Endothelial cell (in vitro differentiated cells): ENCODE measurements around the gene POLDIP3. TPM values are rescaled to one million over a fixed set of nuclear protein-coding genes. Genes with fewer than 3 reads are reported as not detected.
"Not testable (repeated sequence)": the region's sequence is repeated elsewhere in the genome, so short reads cannot be mapped to it uniquely, and the experiment has no call there.

Source experiments
- DNase-seq: peaks from one replicate; pipeline ENCODE4 v3.0.0; 2021; ENCODE audit warnings: low spot score
- H3K27ac Mint-ChIP-seq: one replicate; pipeline ENCODE4 v1.8.0; 2021; ENCODE audit warnings: mixed read lengths, inconsistent platforms; ENCODE audit not compliant: unreplicated experiment
- H3K27me3 Mint-ChIP-seq: one replicate; pipeline ENCODE4 v1.8.0; 2021; ENCODE audit warnings: mild to moderate bottlenecking, moderate library complexity, mixed read lengths, inconsistent platforms; ENCODE audit not compliant: unreplicated experiment
- H3K36me3 Mint-ChIP-seq: one replicate; pipeline ENCODE4 v1.8.0; 2021; ENCODE audit warnings: mild to moderate bottlenecking, low read depth, mixed read lengths, inconsistent platforms; ENCODE audit not compliant: unreplicated experiment
- H3K4me1 Mint-ChIP-seq: one replicate; pipeline ENCODE4 v1.8.0; 2021; ENCODE audit warnings: mild to moderate bottlenecking, mixed read lengths, inconsistent platforms; ENCODE audit not compliant: unreplicated experiment
- H3K4me3 Mint-ChIP-seq: one replicate; pipeline ENCODE4 v1.8.0; 2021; ENCODE audit warnings: mild to moderate bottlenecking, mixed read lengths, inconsistent platforms; ENCODE audit not compliant: unreplicated experiment
- H3K9me3 Mint-ChIP-seq: one replicate; pipeline ENCODE4 v1.8.0; 2021; ENCODE audit warnings: mixed read lengths, inconsistent platforms; ENCODE audit not compliant: unreplicated experiment
- total RNA-seq: library from RNA; stranded (reverse); fragmentation: NEBNext Ultra II Directional; extraction: Animal tissue kit (Norgen Biotek cat#: 25700); gene quantifications from one replicate; pipeline ENCODE4 v1.2.1, GENCODE V29; 2021; ENCODE audit not compliant: unreplicated experiment
- TF ChIP-seq, protein P1 (sequence below): fragments of 200-600 bp; sonication (generic); IDR thresholded peaks from one replicate; pipeline ENCODE4 v1.5.0; 2021; ENCODE audit warnings: antibody characterized with exemption; ENCODE audit not compliant: unreplicated experiment

POLDIP3 gene
- total RNA-seq, 1 donor from 2014 or later = 50.0 TPM

DNA sequence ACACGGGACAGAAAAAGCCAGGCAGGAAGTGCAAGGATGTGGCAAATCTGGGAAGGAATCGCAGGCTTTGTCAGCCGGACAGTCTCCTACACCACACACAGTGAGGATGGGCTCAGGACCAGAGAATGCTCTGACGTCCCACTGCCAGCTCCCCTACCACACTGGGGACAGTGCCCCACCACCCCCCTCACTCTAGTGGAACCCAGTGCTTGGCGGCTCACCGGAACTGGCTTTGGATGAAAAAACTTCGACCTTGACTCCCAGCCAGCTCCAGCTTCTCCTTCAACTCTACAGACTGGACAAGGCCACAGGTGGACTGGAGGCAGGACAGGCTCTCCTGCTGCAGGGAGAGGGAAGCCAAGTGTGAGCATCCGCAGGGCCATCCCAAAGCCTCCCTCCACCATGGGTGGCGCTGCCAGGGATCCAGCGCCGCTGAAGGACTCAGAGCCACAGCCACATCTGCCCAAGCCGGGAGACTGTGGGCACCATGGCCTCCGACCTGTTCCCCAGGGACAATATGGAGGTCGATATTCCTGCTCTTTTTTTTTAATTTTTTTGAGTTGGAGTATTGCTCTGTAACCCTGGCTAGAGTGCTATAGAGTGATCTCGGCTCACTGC lies 37.0 kb downstream of the POLDIP3 start:
- TF ChIP-seq, protein P1, sequence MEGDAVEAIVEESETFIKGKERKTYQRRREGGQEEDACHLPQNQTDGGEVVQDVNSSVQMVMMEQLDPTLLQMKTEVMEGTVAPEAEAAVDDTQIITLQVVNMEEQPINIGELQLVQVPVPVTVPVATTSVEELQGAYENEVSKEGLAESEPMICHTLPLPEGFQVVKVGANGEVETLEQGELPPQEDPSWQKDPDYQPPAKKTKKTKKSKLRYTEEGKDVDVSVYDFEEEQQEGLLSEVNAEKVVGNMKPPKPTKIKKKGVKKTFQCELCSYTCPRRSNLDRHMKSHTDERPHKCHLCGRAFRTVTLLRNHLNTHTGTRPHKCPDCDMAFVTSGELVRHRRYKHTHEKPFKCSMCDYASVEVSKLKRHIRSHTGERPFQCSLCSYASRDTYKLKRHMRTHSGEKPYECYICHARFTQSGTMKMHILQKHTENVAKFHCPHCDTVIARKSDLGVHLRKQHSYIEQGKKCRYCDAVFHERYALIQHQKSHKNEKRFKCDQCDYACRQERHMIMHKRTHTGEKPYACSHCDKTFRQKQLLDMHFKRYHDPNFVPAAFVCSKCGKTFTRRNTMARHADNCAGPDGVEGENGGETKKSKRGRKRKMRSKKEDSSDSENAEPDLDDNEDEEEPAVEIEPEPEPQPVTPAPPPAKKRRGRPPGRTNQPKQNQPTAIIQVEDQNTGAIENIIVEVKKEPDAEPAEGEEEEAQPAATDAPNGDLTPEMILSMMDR = no peak
- H3K4me1 Mint-ChIP-seq = peaks cover 10% of the 10 kb centered on the region
- H3K27me3 Mint-ChIP-seq = peaks cover 2% of the 10 kb centered on the region
- peaks cover 14% of the 10 kb centered on the region for H3K36me3 Mint-ChIP-seq
- H3K9me3 Mint-ChIP-seq = no peaks in the 10 kb centered on the region
- H3K27ac Mint-ChIP-seq = no peak overlapping the region
- no peak for DNase-seq
- no peak overlapping the region for H3K4me3 Mint-ChIP-seq

DNA sequence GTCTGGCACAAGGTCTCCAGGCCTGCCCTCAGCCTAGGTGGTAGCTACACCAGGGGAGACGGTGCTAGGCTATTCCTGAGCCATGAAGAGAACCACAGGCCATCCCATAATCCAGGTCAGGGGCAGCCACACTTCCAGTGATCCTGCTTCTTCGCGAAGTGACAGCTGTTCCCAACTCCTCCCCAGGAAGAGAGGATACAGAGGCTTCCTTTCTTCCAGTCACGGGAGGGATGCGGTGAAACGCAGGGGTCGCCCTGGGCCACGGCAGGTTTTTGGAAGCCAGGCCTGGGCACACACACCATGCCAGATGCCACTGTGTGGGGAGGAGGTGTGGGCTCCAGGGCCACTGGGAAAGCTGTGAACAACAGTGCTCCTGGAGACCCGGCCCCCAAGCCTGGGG lies 37.5 kb downstream of the POLDIP3 start:
- H3K36me3 Mint-ChIP-seq = peaks cover 11% of the 10 kb centered on the region
- H3K27me3 Mint-ChIP-seq, DNase-seq, H3K27ac Mint-ChIP-seq, H3K9me3 Mint-ChIP-seq, H3K4me1 Mint-ChIP-seq, H3K4me3 Mint-ChIP-seq: not testable (repeated sequence)

DNA sequence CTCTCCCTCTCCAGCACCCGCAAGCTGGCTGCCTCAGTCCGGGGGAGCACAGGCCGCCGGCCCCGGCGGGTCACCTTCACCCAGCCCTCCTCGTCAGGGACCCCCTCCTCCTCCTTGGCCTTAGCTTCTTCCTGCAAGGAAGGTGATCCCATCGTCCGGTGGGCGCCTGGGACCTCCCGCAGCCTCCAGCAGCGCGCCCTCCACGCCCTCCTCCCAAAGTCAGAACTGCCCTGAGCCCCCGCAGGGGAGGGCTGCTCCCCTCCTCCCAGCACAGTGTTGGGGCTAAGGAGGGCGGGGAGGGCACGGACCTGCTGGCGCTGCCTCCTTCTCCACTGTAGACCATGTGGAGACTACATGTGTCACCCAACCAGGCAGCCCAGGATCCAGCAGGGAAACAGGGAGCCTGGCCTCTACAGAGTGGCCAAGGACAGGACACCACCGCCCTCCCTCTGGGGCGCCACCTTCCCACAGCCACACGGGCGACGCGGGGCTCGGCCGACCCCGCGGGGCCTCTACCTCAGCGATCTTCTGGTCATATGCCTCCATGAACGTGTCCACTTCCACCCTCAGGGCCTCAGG lies 38.6 kb downstream of the POLDIP3 start:
- not testable (repeated sequence) for H3K27me3 Mint-ChIP-seq, H3K4me1 Mint-ChIP-seq, DNase-seq, H3K27ac Mint-ChIP-seq, H3K4me3 Mint-ChIP-seq, H3K9me3 Mint-ChIP-seq
- H3K36me3 Mint-ChIP-seq = peaks cover 10% of the 10 kb centered on the region

GRCh38 chr22:42574468-42574867 lies 40.2 kb downstream of the POLDIP3 start:
- not testable (repeated sequence) for H3K9me3 Mint-ChIP-seq, DNase-seq, H3K4me1 Mint-ChIP-seq, H3K27me3 Mint-ChIP-seq, H3K27ac Mint-ChIP-seq, H3K4me3 Mint-ChIP-seq
- H3K36me3 Mint-ChIP-seq = peaks cover 10% of the 10 kb centered on the region

DNA sequence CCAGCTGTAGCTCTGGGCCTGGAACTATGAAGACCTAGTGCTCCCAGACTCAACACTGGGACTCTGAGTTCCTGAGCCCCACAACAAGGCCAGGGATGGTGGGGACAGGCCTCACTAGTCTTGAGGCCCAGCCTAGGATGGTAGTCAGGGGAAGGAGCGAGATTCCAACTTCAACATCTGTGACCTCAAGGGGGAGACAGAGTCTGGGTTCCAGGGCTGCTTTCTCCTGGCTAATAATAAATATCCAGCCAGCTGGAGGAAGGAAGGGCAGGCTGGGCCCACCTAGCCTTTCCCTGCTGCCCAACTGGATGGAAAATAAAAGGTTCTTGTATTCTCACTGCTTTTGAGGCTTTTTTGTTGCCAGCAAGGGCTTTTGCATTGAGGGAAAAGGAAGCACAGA lies 40.6 kb downstream of the POLDIP3 start:
- not testable (repeated sequence) for H3K9me3 Mint-ChIP-seq, DNase-seq, H3K27ac Mint-ChIP-seq, H3K4me1 Mint-ChIP-seq, H3K4me3 Mint-ChIP-seq, H3K27me3 Mint-ChIP-seq
- H3K36me3 Mint-ChIP-seq = peaks cover 10% of the 10 kb centered on the region

DNA sequence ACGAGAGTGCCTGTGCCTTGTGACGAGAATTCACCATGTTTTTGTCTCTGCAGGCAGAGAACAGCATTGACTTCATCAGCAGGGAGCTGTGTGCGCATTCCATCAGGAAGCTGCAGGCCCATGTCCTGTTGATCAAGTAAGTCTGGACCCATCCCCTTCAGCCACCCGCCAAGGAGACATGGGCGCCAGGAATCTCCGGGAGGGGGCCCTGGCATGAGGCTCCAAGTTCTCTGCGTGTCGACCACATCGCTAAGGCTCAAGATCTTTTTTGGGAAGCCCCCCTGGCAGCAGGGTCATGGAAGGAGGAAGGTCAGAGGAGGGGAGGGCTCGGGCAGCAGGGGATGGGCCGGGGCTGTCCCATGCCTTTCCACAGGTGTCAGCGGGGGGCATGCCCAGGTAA lies 43.6 kb downstream of the POLDIP3 start:
- H3K27ac Mint-ChIP-seq, H3K4me3 Mint-ChIP-seq, DNase-seq, H3K36me3 Mint-ChIP-seq, H3K9me3 Mint-ChIP-seq, H3K27me3 Mint-ChIP-seq, H3K4me1 Mint-ChIP-seq: not testable (repeated sequence)

DNA sequence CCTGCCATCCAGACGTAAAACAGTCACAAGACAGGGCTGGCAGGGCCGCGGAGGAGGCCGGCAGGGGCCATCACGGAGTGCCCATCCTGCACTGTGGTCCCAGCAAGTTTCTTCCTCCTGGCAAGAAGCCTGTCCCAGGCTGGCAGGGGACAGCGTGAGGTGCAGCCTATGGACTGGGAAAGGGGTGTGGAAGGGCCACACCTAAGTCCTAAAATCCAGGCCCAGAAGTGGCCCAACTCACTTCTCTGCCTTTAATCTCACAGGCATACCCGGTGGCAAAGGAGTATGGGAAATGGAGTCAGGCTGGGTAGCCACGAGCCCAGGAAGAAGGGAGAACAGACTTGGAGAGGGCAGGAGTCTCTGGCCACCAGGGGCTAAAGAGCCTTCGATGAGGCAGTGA lies 44.1 kb downstream of the POLDIP3 start:
- H3K27ac Mint-ChIP-seq, DNase-seq, H3K36me3 Mint-ChIP-seq, H3K4me1 Mint-ChIP-seq, H3K27me3 Mint-ChIP-seq, H3K4me3 Mint-ChIP-seq, H3K9me3 Mint-ChIP-seq: not testable (repeated sequence)

GRCh38 chr22:42567950-42568349 lies 46.7 kb downstream of the POLDIP3 start:
- H3K4me3 Mint-ChIP-seq, DNase-seq, H3K27ac Mint-ChIP-seq, H3K27me3 Mint-ChIP-seq, H3K4me1 Mint-ChIP-seq, H3K36me3 Mint-ChIP-seq, H3K9me3 Mint-ChIP-seq: not testable (repeated sequence)
